Ascending aorta (tissue), 2 donors: Measurements from ENCODE around the gene SLC7A6. TPM values are rescaled to one million over a fixed set of nuclear protein-coding genes. Genes with fewer than 3 reads are reported as not detected.

Experiments used
- DNase-seq, 2 donors: peaks; one replicate each; pipeline ENCODE4 v3.0.0-alpha.2; 2019; ENCODE audit warnings: low spot score in 2 of 2
- H3K27ac ChIP-seq, 2 donors: fragments of 200-600 bp; sonication (generic); one replicate each; pipeline ENCODE4 v1.5.1; 2016 to 2017; ENCODE audit warnings: mild to moderate bottlenecking in 1 of 2
- H3K27me3 ChIP-seq: fragments of 200-600 bp; sonication (generic); one replicate; pipeline ENCODE4 v1.5.1; 2017
- H3K36me3 ChIP-seq, 2 donors: fragments of 200-600 bp; sonication (generic); one replicate each; pipeline ENCODE4 v1.5.1; 2016
- H3K4me1 ChIP-seq, 2 donors: fragments of 200-600 bp; sonication (generic); one replicate each; pipeline ENCODE4 v1.5.1; 2016 to 2017; ENCODE audit warnings: mild to moderate bottlenecking in 1 of 2
- H3K4me3 ChIP-seq, 2 donors: fragments of 200-600 bp; sonication (generic); one replicate each; pipeline ENCODE4 v1.5.1; 2016 to 2017; ENCODE audit warnings: mild to moderate bottlenecking in 1 of 2
- H3K9me3 ChIP-seq, 2 donors: fragments of 200-600 bp; sonication (generic); one replicate each; pipeline ENCODE4 v1.5.1; 2016
- CTCF ChIP-seq, 3 experiments: fragments of 200-600 bp in 2 of 3; fragments of 450-650 bp in 1 of 3; sonication (generic) in 2 of 3; IDR thresholded peaks; one replicate each; pipeline ENCODE4 v1.5.1; 2016 to 2019; ENCODE audit warnings: antibody characterized with exemption in 3 of 3, mild to moderate bottlenecking in 1 of 3, moderate library complexity in 1 of 3
- intact Hi-C: fragments of 100-400 bp; cut with DNase I; formaldehyde crosslinking; loops from one replicate; pipeline ENCODE4 v1.15.1; 2023
- total RNA-seq: library from RNA; depleted of rRNA; stranded (reverse); fragments of >200 nt; gene quantifications from one replicate; pipeline ENCODE4 v1.1.0, GENCODE V29; 2016

Gene SLC7A6
- total RNA-seq, 1 donor from 2014 or later: 27.7 TPM

DNA sequence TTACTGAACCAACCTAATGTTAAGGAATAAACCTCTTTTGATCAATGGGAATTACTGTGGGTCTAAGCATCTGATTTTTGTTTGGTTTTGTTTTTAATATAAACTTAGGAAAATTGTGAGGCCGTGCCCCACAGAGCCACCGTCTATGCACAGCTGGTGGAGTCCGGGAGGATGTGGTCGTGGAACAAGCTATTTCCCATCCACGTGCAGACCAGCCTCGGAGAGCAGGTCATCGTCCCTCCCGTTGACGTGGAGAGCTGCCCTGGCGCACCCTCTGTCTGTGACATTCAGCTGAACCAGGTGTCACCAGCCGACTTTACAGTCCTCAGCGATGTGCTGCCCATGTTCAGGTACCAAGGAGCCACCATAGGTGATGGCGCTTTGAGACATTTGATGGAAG lies 74.9 kb downstream of the SLC7A6 start:
- DNase-seq: no peak
- Histone ChIP-seq H3K27me3 (no peaks in the 10 kb centered on the region), H3K36me3 (peaks cover 58 to 82% of the 10 kb centered on the region in 2 donors), H3K9me3 (no peaks in the 10 kb centered on the region), H3K4me1 (no peaks in the 10 kb centered on the region), H3K4me3 (no peak overlapping the region), H3K27ac (no peak overlapping the region)
- intact Hi-C loops: no loop called here
- no peak for TF ChIP-seq CTCF (IDR thresholded peaks at IDR 0.05)

DNA sequence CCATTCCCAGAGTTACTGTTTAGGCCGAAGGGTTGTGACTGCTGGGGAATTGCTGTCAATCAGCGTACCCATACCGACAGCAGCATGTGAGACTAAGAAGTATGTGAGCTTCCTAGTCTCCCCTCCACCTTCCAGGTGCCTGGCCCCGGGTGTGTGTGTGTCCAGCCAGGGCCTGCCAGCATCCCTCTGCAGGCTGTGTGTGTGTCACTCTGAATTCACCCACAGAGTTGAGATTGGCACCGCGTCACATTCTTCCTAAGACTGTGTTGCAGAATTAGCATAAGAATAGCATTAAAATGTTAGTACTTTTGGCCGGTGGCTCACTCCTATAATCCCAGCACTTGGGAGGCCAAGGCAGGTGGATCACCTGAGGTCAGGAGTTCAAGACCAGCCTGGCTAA lies 78.3 kb downstream of the SLC7A6 start:
- intact Hi-C loops: no loop called here
- Histone ChIP-seq H3K4me3 (no peak overlapping the region), H3K27me3 (no peaks in the 10 kb centered on the region), H3K27ac (no peak overlapping the region), H3K4me1 (no peaks in the 10 kb centered on the region), H3K36me3 (peaks cover 63 to 82% of the 10 kb centered on the region in 2 donors), H3K9me3 (no peaks in the 10 kb centered on the region)
- no peak for TF ChIP-seq CTCF (IDR thresholded peaks at IDR 0.05)
- no peak for DNase-seq

DNA sequence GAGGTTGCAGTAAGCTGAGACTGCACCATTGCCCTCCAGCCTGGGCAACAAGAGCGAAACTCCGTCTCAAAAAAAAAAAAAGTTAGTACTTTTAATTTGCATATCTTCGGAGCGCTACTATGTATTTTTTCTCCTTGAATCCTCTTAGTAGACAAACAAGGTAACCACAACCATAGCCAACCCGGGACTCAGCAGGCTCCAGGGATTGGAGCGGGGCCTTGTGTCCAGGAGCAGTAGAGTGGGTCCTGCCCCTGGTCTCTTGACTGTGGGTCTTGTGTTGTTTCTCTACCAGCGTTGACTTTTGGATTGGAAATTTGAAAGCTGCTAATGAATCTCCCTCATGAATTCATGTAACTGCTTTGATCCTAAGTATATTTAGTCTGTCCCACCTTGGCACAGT lies 78.8 kb downstream of the SLC7A6 start:
- no peaks in the 10 kb centered on the region for H3K27me3 ChIP-seq
- no peak overlapping the region for H3K27ac ChIP-seq
- intact Hi-C loops: no loop called here
- no peak for DNase-seq
- no peak for TF ChIP-seq CTCF (IDR thresholded peaks at IDR 0.05)
- H3K4me3 ChIP-seq: no peak overlapping the region
- H3K36me3 ChIP-seq: peaks cover 63 to 82% of the 10 kb centered on the region in 2 donors
- no peaks in the 10 kb centered on the region for H3K9me3 ChIP-seq
- no peaks in the 10 kb centered on the region for H3K4me1 ChIP-seq

DNA sequence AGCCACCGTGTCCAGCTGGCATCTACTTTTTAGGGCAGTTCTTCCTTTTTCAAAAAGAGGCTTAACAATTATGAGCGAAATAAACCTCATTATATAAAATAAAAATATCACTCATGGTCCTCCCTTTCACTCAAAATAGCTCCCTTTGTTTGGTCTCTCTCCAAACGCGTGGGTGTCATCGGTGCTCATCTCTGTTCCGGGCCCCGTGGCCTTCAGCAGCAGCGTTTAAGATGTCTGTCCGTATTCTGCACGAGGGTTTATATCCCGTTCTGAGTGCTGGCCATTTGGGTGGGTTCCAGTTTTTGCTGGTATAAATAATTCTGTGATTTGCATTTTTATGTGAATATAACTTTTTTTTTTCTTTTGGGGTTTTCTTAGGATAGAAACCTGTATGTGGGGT lies 79.9 kb downstream of the SLC7A6 start:
- intact Hi-C loops: no loop called here

DNA sequence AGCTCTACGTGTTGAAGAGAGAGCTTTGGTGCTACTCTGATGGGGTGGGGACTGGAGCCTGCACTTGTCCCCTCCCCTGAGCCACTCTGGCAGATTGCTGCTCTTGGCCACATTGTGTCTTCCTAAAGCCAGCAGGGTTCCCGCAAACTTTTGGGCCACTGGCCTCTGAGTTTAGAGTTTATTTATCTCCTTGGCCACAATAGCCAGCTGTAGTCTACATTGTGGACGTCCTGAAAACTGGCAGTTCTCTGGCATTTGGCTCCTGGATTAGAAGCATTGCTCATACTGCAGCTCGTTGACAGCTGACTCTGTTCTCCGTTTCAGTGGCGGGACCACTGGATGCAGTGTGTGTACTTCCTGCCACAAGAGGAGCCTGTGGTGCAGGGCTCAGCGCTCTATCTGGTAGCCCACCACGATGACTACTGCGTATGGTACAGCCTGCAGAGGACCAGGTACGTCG lies 81.1 kb downstream of the SLC7A6 start:
- H3K27ac ChIP-seq: no peak overlapping the region
- no peak for DNase-seq

More for the DNA sequence above, 79.9 kb downstream of the SLC7A6 start:
- H3K27me3 ChIP-seq: no peaks in the 10 kb centered on the region
- DNase-seq: no peak
- H3K9me3 ChIP-seq: no peaks in the 10 kb centered on the region
- H3K36me3 ChIP-seq: peaks cover 62 to 80% of the 10 kb centered on the region in 2 donors
- H3K4me3 ChIP-seq: no peak overlapping the region
- H3K4me1 ChIP-seq: no peaks in the 10 kb centered on the region
- H3K27ac ChIP-seq: no peak overlapping the region
- TF ChIP-seq CTCF (IDR thresholded peaks at IDR 0.05): no peak

More for the DNA sequence above, 81.1 kb downstream of the SLC7A6 start:
- Histone ChIP-seq H3K9me3 (no peaks in the 10 kb centered on the region), H3K27me3 (no peaks in the 10 kb centered on the region), H3K36me3 (peaks cover 58 to 78% of the 10 kb centered on the region in 2 donors), H3K4me1 (no peaks in the 10 kb centered on the region), H3K4me3 (no peak overlapping the region)
- TF ChIP-seq CTCF (IDR thresholded peaks at IDR 0.05): no peak
- intact Hi-C loops: no loop called here
